SK-N-SH (cell line): ENCODE data around the gene EDN2. TPM values are rescaled to one million over a fixed set of nuclear protein-coding genes. Genes with fewer than 3 reads are reported as not detected.
A peak's percentile ranks its signal among the peaks of the same experiment; 100 is the strongest.

ENCODE experiments used
- CTCF ChIA-PET: fragments of 300-600, 350-600 bp; formaldehyde crosslinking; extraction: SDS; loops from one replicate; lab custom pipeline; 2021; lab: Yijun Ruan, JAX
- POLR2A ChIA-PET: fragments of 350-600 bp; sonication (Branson Sonifier 250); formaldehyde crosslinking; extraction: SDS; loops from one replicate; lab custom pipeline; 2020; ENCODE audit warnings: antibody characterized with exemption, inconsistent platforms; lab: Yijun Ruan, JAX
- DNase-seq: peaks from one replicate; pipeline ENCODE4 v3.0.0; 2012
- H2AFZ ChIP-seq: fragments of 200-600 bp; sonication (generic); 2 replicates; pipeline ENCODE4 v1.8.1; 2016; ENCODE audit warnings: antibody characterized with exemption, mild to moderate bottlenecking, low read depth
- H3F3A ChIP-seq: fragments of 200-600 bp; sonication (generic); replicated peaks from 2 replicates; pipeline ENCODE3; 2016; ENCODE audit warnings: antibody characterized with exemption, mild to moderate bottlenecking; ENCODE audit not compliant: insufficient read depth
- H3K27ac ChIP-seq, 2 experiments: fragments of 200-500 bp in 1 of 2; fragments of 200-600 bp in 1 of 2; sonication (Bioruptor generic) in 1 of 2; sonication (generic), shearing (Covaris generic) in 1 of 2; 2 replicates each; pipeline versions ENCODE4 v1.5.1 to v1.6.1; 2014 to 2016; ENCODE audit warnings: low read depth in 2 of 2, inconsistent platforms in 1 of 2, low read length in 1 of 2, mild to moderate bottlenecking in 1 of 2, mixed read lengths in 1 of 2
- H3K27me3 ChIP-seq: fragments of 200-600 bp; sonication (generic), shearing (Covaris generic); 2 replicates; pipeline ENCODE4 v1.6.1; 2016; ENCODE audit warnings: mixed run types; ENCODE audit not compliant: insufficient read depth
- H3K36me3 ChIP-seq, 2 experiments: fragments of 200-500 bp in 1 of 2; fragments of 200-600 bp in 1 of 2; sonication (Bioruptor generic) in 1 of 2; sonication (generic) in 1 of 2; replicated peaks in 1 of 2; 2 replicates each; pipeline versions ENCODE3 to v1.5.1; 2014 to 2016; ENCODE audit warnings: low read length in 1 of 2, mild to moderate bottlenecking in 1 of 2; ENCODE audit not compliant: insufficient read depth in 2 of 2, control insufficient read depth in 1 of 2
- H3K4me1 ChIP-seq, 2 experiments: fragments of 200-500 bp in 1 of 2; fragments of 200-600 bp in 1 of 2; sonication (Bioruptor generic) in 1 of 2; sonication (generic), shearing (Covaris generic) in 1 of 2; 2 replicates each; pipeline versions ENCODE4 v1.5.1 to v1.6.1; 2014 to 2016; ENCODE audit warnings: low read depth in 1 of 2, low read length in 1 of 2, mixed run types in 1 of 2; ENCODE audit not compliant: insufficient read depth in 2 of 2, control insufficient read depth in 1 of 2
- H3K4me2 ChIP-seq: fragments of 200-600 bp; sonication (generic), shearing (Covaris generic); 2 replicates; pipeline ENCODE4 v1.6.1; 2017; ENCODE audit warnings: mixed run types
- H3K4me3 ChIP-seq, 2 experiments: fragments of 200-500 bp in 1 of 2; fragments of 200-600 bp in 1 of 2; sonication (Bioruptor generic) in 1 of 2; sonication (generic), shearing (Covaris generic) in 1 of 2; 2 replicates each; pipeline versions ENCODE4 v1.5.1 to v1.8.1; 2014 to 2016; ENCODE audit warnings: low read depth in 2 of 2, inconsistent platforms in 1 of 2, low read length in 1 of 2, mild to moderate bottlenecking in 1 of 2, mixed read lengths in 1 of 2, moderate library complexity in 1 of 2
- H3K79me2 ChIP-seq: fragments of 200-600 bp; sonication (generic); 2 replicates; pipeline ENCODE4 v1.8.1; 2017; ENCODE audit warnings: mild to moderate bottlenecking; ENCODE audit not compliant: insufficient read depth
- H3K9ac ChIP-seq: fragments of 200-600 bp; sonication (generic); 2 replicates; pipeline ENCODE4 v1.6.1; 2017; ENCODE audit warnings: mixed run types
- H3K9me2 ChIP-seq: fragments of 200-600 bp; sonication (generic); 2 replicates; pipeline ENCODE4 v1.6.1; 2017; ENCODE audit warnings: mixed run types
- H3K9me3 ChIP-seq: fragments of 200-600 bp; sonication (generic); 2 replicates; pipeline ENCODE4 v1.6.1; 2017; ENCODE audit warnings: mixed run types, mild to moderate bottlenecking, moderate library complexity
- H4K20me1 ChIP-seq: fragments of 200-600 bp; sonication (generic); 2 replicates; pipeline ENCODE4 v1.6.1; 2017; ENCODE audit warnings: mild to moderate bottlenecking, mixed run types; ENCODE audit not compliant: insufficient read depth
- CHD2 ChIP-seq: fragments of 150-350 bp; IDR thresholded peaks from 2 replicates; pipeline ENCODE4 v1.6.1; 2018; ENCODE audit warnings: low read length; ENCODE audit not compliant: partially characterized antibody
- FOSL2 ChIP-seq: IDR thresholded peaks from 2 replicates; pipeline ENCODE4 v1.4.0; 2012; ENCODE audit warnings: low read depth, mild to moderate bottlenecking, moderate library complexity, borderline replicate concordance
- FOXM1 ChIP-seq: IDR thresholded peaks from 2 replicates; pipeline ENCODE4 v1.4.0; 2012; ENCODE audit warnings: low read depth, mild to moderate bottlenecking
- GATA2 ChIP-seq: sonication (generic); formaldehyde crosslinking; IDR thresholded peaks from 2 replicates; pipeline ENCODE4 v1.5.0; 2020; ENCODE audit warnings: mild to moderate bottlenecking, missing genetic modification reagents
- JUND ChIP-seq: IDR thresholded peaks from 2 replicates; pipeline ENCODE4 v1.4.0; 2012
- NFIC ChIP-seq: IDR thresholded peaks from 2 replicates; pipeline ENCODE4 v1.4.0; 2012; ENCODE audit warnings: borderline replicate concordance
- NRF1 ChIP-seq: IDR thresholded peaks from 2 replicates; pipeline ENCODE4 v1.6.1; 2012; ENCODE audit warnings: low read depth, mild to moderate bottlenecking, low read length
- RFX5 ChIP-seq: IDR thresholded peaks from 2 replicates; pipeline ENCODE4 v1.6.1; 2012; ENCODE audit warnings: mild to moderate bottlenecking, improper control_type of control experiment, low read length
- RXRA ChIP-seq: IDR thresholded peaks from 2 replicates; pipeline ENCODE4 v1.4.0; 2012; ENCODE audit warnings: low read depth, mild to moderate bottlenecking, borderline replicate concordance
- TCF12 ChIP-seq: IDR thresholded peaks from 2 replicates; pipeline ENCODE4 v1.4.0; 2012
- TEAD4 ChIP-seq: IDR thresholded peaks from 2 replicates; pipeline ENCODE4 v1.4.0; 2012; ENCODE audit warnings: mild to moderate bottlenecking, borderline replicate concordance; ENCODE audit not compliant: insufficient read depth
- whole genome bisulfite sequencing: methylation state at CpG from one replicate; pipeline ENCODE4 v1.1.6; 2017; ENCODE audit warnings: low lambda C conversion rate; 5-methylcytosine and 5-hydroxymethylcytosine counted together
- polyA plus RNA-seq, 3 experiments: library from polyadenylated mRNA; depleted of rRNA; stranded (reverse); fragments of >200 nt; gene quantifications; 2 replicates each; pipeline ENCODE4 v1.2.3, GENCODE V29; 2012
- TF ChIP-seq, protein P1 (sequence below): IDR thresholded peaks from 2 replicates; pipeline ENCODE4 v1.4.0; 2012; ENCODE audit warnings: low read depth, borderline replicate concordance
- TF ChIP-seq, protein P2 (sequence below): fragments of 150-350 bp; IDR thresholded peaks from 2 replicates; pipeline ENCODE4 v1.6.1; 2017; ENCODE audit warnings: antibody characterized with exemption, low read length, low read depth, borderline replicate concordance
- TF ChIP-seq, protein P3 (sequence below): fragments of 150-350 bp; IDR thresholded peaks from 2 replicates; pipeline ENCODE4 v1.6.1; 2016; ENCODE audit warnings: mild to moderate bottlenecking, low read depth, low read length

The EDN2 gene
- polyA plus RNA-seq, 1 of the 3 experiments (the other 2 are of a cell fraction) = 0.97 TPM

DNA sequence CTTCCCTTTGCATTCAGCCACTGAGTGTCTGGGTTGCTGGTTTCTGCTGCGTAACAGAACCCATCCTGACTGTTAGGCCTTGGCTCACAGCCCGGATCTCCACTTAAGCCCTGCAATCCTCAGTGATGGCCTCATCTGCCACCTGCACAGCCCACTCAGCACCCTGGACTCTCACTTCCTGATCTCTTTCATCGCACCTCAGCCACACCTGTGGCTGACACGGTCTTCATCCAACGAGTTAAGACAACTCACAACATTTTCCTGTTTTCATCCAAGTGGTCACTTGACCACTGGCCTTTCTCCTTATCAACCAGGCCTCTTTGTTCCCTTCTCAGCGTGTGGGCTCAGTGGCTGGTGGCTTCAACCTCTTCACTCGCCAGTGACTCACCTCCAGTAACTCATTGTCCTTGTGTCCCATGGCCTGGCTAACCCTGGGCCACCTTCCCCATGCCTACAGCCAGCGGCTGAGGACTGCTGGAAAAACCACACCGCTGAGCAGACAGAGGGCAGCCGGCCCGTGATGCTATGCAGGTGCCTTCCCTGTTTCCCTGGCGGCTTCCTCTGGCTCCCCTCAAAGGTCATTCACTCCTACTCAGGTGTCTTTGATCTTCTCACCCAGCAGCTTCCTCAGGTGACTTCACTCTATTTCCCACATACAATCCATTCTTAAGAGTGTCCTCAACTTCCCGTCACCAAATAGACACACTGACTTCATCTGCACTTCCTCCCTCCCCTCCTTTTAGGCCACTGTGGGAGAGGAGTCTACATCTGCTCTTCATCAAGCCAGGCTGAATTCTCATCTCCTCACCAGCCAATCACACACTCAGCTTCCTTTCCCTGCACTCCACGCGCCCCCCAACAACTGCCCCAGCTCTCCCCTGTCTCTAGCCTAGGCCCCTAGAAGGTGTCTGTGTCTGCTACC is 19.9 kb upstream of the EDN2 start:
- Histone ChIP-seq H3K27me3 (no peaks in the 10 kb centered on the region), H3K4me1 (peaks cover 9 to 84% of the 10 kb centered on the region in 2 experiments), H3K4me3 (no peak overlapping the region), H3K9me2 (no peaks in the 10 kb centered on the region), H3K36me3 (no peaks in the 10 kb centered on the region), H2AFZ (no peak overlapping the region), H3K4me2 (no peak overlapping the region), H4K20me1 (no peaks in the 10 kb centered on the region), H3K9ac (no peak overlapping the region), H3F3A (peaks cover 7% of the 10 kb centered on the region), H3K9me3 (no peaks in the 10 kb centered on the region), H3K79me2 (no peaks in the 10 kb centered on the region), H3K27ac (peak overlapping the region; percentile 30 to 98; a peak in 3 of 4 replicates)
- no peak for DNase-seq
- TF ChIP-seq NFIC = peak; percentile 81
- TF ChIP-seq FOXM1 = no peak
- no peak for TF ChIP-seq GATA2
- TF ChIP-seq, protein P1, sequence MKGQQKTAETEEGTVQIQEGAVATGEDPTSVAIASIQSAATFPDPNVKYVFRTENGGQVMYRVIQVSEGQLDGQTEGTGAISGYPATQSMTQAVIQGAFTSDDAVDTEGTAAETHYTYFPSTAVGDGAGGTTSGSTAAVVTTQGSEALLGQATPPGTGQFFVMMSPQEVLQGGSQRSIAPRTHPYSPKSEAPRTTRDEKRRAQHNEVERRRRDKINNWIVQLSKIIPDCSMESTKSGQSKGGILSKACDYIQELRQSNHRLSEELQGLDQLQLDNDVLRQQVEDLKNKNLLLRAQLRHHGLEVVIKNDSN = no peak
- peak; percentile 42; the same call in 1 of the 2 replicates for TF ChIP-seq TCF12
- TF ChIP-seq, protein P2, sequence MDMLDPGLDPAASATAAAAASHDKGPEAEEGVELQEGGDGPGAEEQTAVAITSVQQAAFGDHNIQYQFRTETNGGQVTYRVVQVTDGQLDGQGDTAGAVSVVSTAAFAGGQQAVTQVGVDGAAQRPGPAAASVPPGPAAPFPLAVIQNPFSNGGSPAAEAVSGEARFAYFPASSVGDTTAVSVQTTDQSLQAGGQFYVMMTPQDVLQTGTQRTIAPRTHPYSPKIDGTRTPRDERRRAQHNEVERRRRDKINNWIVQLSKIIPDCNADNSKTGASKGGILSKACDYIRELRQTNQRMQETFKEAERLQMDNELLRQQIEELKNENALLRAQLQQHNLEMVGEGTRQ = no peak
- TF ChIP-seq RFX5 = no peak
- no peak for TF ChIP-seq RXRA
- peak; percentile 22; the same call in 1 of the 2 replicates for TF ChIP-seq FOSL2
- TF ChIP-seq JUND = no peak
- no peak for TF ChIP-seq TEAD4
- peak; percentile 0 for TF ChIP-seq CHD2
- TF ChIP-seq, protein P3, sequence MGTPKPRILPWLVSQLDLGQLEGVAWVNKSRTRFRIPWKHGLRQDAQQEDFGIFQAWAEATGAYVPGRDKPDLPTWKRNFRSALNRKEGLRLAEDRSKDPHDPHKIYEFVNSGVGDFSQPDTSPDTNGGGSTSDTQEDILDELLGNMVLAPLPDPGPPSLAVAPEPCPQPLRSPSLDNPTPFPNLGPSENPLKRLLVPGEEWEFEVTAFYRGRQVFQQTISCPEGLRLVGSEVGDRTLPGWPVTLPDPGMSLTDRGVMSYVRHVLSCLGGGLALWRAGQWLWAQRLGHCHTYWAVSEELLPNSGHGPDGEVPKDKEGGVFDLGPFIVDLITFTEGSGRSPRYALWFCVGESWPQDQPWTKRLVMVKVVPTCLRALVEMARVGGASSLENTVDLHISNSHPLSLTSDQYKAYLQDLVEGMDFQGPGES = no peak
- no peak for TF ChIP-seq NRF1
- ChIA-PET CTCF (interaction anchor here (1.0 to 3.5 kb wide), 3 partner anchors 11 to 12 kb away, joined by 5 to 18 read pairs (median 11); no protein-coding TSS in a partner anchor), POLR2A (no interaction called here)
- WGBS = 76% methylated on average over 15 of the region's 15 CpGs
